RWPE1 (cell line): Measurements from ENCODE around the gene P2RX2.
A peak's percentile ranks its signal among the peaks of the same experiment; 100 is the strongest.

ENCODE experiments used
- CTCF ChIA-PET: fragments of 350-600 bp; sonication (Branson Sonifier 250); formaldehyde crosslinking; extraction: SDS; loops from one replicate; lab custom pipeline; 2021; lab: Yijun Ruan, JAX
- POLR2A ChIA-PET: fragments of 400-600 bp; formaldehyde crosslinking; extraction: SDS; loops from one replicate; lab custom pipeline; 2020; ENCODE audit warnings: antibody characterized with exemption; ENCODE audit not compliant: low non-redundant PET; lab: Yijun Ruan, JAX
- DNase-seq: peaks from one replicate; pipeline ENCODE4 v3.0.0; 2012; ENCODE audit warnings: low spot score
- H3K27ac ChIP-seq: fragments of 450-650 bp; 2 replicates; pipeline ENCODE4 v1.5.1; 2017
- CTCF ChIP-seq: fragments of 450-650 bp; conservative IDR thresholded peaks from 2 replicates; pipeline ENCODE4 v1.5.1; 2017; ENCODE audit warnings: low read depth, mild to moderate bottlenecking

Gene P2RX2

DNA sequence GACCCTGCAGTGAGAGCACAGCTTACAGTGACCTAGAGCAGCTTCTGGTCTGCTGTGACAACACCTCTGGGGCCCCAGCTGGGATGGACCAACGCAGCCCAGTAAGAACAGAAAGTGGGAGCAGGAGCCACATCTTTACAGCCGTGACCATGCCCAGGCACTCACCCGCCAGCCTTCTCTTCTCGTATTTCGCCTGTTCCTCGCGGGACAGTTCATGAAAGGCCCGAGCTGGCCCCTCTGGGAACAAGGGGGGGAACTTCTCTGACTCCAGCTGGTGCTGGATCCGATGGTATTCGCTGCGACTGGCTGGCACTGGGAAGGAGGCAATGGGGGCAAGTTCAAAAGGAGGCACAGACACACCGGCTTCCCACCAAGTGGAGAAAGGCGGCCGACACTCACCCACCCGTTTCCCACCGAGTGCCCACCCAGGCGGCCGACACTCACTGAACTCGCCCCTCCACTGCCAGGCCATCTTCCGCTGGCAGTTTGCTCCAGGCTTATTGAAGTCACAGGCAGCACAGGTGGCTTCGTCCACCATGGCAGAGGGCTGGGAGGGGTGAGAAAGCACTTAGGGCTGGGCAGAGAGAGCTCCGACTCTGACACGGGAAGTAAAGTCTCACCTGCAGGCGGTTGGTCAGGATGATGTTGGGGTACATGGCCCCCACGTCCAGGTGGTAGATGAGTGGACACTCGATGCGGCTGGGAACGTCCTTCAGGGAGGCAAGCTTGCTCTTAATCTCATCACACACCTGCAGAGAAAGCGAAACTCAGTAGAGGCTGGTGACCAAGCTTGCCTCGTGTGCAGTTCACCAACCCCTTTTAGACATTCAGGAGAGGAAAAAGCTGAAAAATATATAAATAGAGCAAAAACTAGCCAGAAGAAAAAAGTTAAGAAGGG is 49.9 kb downstream of the P2RX2 start:
- H3K27ac ChIP-seq: no peak overlapping the region
- POLR2A ChIA-PET: no interaction called here
- CTCF ChIA-PET: no interaction called here
- no peak for TF ChIP-seq CTCF
- no peak for DNase-seq

- no peak for TF ChIP-seq CTCF
- no peak for DNase-seq
- H3K27ac ChIP-seq: peak overlapping the region; percentile 15; the same call in 1 of the 2 replicates
- ChIA-PET POLR2A (no interaction called here), CTCF (interaction anchor here (0.7 kb wide), 1 partner anchor 554 kb away, joined by 3 read pairs; no protein-coding TSS in a partner anchor)
Measured at GRCh38 chr12:132669166-132669879, 50.7 kb downstream of the P2RX2 start.
